Measurements from ENCODE around the gene UBASH3A.

Gene UBASH3A

DNA sequence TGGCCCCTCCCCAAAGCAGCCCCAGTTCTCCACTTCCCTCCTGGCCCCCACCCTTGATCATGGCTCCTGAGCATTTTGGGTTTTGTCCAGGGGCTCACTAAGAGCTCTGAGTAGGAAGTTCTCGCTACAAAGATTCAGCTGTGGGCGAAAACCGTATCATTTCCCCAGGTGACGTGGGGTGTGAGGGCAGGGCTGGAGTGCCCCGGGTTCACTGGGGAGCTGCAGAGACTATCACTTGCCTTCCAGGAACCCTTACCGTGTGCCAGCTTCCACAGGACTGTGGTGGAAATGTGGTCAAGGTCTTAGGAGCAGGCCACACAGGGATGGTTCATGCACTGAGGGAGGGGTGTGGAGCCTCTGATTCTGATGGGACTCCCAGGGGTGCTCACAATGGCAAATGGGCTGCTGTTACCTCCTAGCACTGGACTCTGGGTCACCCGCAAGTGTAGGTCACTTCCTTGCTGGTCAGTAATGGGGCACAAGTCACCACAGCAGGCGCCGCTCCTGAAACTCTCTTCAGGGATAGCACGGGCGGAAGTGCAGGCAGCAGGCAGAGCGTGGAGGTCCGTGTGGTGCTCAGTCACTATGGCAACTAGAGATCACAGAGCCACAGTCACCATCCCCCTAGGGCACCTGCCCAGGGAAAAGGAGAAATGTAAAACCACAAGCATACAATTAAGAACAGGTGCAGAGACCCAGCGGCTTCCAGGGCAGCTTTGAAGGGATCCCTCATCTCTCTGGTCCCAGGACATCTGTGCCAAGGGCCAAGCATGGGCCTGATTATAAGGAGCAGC is 56.9 kb downstream of the UBASH3A start:
- Histone ChIP-seq H3K79me1 (replicated peaks; ENCODE audit: low read length, poor library complexity, severe bottlenecking) (no peaks in the 10 kb centered on the region), H3K36me3 (ENCODE audit: control insufficient read depth in 1 of 2, insufficient read depth in 2 of 2, low read depth in 1 of 2, low read length in 2 of 2) (no peaks in the 10 kb centered on the region), H3K9me3 (ENCODE audit: control insufficient read depth, low read length) (no peaks in the 10 kb centered on the region), H2AFZ (ENCODE audit: low read depth, low read length) (no peak overlapping the region), H3K4ac (ENCODE audit: low read depth in 1 of 2, low read length in 2 of 2) (no peak overlapping the region), H2BK5ac (ENCODE audit: low read depth, low read length, poor library complexity, severe bottlenecking) (no peak overlapping the region), H2BK15ac (ENCODE audit: low read depth, poor library complexity, severe bottlenecking) (no peak overlapping the region), H2BK12ac (ENCODE audit: low read length in 2 of 2) (no peak overlapping the region), H3K4me3 (ENCODE audit: insufficient read depth in 1 of 2, low read depth in 1 of 2, low read length in 2 of 2) (no peak overlapping the region), H3K18ac (ENCODE audit: low read depth in 1 of 2, low read length in 2 of 2) (no peak overlapping the region), H3K14ac (ENCODE audit: low read length in 2 of 2) (no peak overlapping the region), H3K27ac (ENCODE audit: low read length, poor library complexity, severe bottlenecking) (no peak overlapping the region), H4K8ac (ENCODE audit: low read length) (no peak overlapping the region), H3K27me3 (ENCODE audit: control insufficient read depth in 1 of 2, insufficient read depth in 1 of 2, low read length in 2 of 2) (peaks cover 0 to 16% of the 10 kb centered on the region in 2 experiments), H4K91ac (ENCODE audit: low read length) (no peak overlapping the region), H2AK5ac (ENCODE audit: low read length, severe bottlenecking) (peak overlapping the region; percentile 69), H3K23ac (ENCODE audit: low read length in 2 of 2) (no peak overlapping the region), H3K9ac (ENCODE audit: low read length) (no peak overlapping the region), H2BK120ac (ENCODE audit: low read depth, low read length) (no peak overlapping the region), H3K4me1 (ENCODE audit: control insufficient read depth, insufficient read depth, low read depth, low read length) (peaks cover 30% of the 10 kb centered on the region), H3K4me2 (ENCODE audit: low read length, poor library complexity, severe bottlenecking) (no peak overlapping the region)
- 81% methylated on average over 14 of the region's 14 CpGs for WGBS
- no peak for DNase-seq

DNA sequence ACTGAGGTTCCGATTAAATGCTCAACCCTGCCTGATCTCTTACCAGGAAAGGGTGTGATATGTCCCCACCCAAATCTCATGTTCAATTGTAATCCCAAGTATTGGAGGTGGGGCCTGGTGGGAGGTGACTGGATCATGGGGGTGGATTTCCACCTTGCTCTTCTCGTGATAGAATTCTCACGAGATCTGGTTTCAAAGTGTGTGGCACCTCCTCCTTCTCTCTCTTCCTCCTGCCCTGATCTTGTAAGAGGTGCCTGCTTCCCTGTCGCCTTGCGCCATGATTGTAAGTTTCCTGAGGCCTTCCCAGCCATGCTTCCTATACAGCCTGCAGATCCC is 57.5 kb downstream of the UBASH3A start:
- Histone ChIP-seq H3K9me3 (ENCODE audit: control insufficient read depth, low read length) (no peaks in the 10 kb centered on the region), H3K9ac (ENCODE audit: low read length) (no peak overlapping the region)
- WGBS = 86% methylated on average over 5 of the region's 5 CpGs

DNA sequence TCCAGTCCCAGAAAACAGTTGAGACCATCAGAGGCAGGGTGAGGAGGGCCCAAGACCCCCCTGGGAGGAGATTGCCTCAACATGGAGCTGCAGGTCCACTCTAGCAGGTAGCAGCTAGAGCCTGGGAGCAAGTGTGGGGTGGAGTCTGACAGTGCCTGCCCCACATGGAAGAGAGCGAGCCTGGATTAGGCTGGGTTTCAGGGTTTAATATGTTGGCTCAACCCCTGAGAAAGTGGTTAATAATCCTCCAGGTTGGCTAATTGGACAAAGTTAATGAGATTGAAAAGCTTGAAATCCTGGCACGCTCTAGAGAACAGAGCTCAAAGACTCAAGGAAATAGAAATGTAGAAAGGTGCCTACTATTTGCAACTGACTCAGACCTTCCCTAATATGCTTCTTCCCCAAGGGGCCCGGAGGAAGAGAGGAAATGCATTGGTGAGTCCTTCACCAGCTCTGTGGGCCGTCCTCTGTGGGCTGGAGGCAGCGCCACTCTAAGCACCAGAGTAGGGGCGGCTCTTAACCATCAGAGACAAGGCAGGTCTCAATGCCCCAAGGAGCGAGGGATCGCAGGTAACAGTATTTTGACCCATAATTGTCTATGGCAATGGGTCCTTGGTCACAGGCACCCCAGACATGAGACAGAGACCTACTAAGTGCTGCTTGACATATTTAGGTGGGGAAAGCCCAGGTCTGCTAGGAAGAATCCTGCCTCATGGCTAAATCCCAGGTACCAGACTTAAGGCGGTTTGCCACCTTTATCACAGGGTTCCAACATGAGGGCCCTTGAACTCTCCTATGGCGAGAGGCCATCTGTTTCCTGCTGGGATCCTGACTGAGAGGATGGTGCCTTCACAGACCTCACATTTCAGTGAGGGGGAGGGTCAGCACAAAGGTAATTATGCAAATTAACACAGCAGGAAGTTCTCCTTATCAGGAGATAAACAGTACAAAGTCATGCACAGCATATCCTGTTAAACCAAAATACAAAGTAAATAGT is 58.5 kb downstream of the UBASH3A start:
- 84% methylated on average over 10 of the region's 10 CpGs for WGBS
- Histone ChIP-seq H3K14ac (ENCODE audit: low read length in 2 of 2) (no peak overlapping the region), H3K27ac (ENCODE audit: low read length, poor library complexity, severe bottlenecking) (peak overlapping the region; percentile 4), H2AK5ac (ENCODE audit: low read length, severe bottlenecking) (peak overlapping the region; percentile 73), H2BK5ac (ENCODE audit: low read depth, low read length, poor library complexity, severe bottlenecking) (no peak overlapping the region), H3K4me1 (ENCODE audit: control insufficient read depth, insufficient read depth, low read depth, low read length) (peaks cover 32% of the 10 kb centered on the region), H4K91ac (ENCODE audit: low read length) (no peak overlapping the region), H2BK120ac (ENCODE audit: low read depth, low read length) (no peak overlapping the region), H3K27me3 (ENCODE audit: control insufficient read depth in 1 of 2, insufficient read depth in 1 of 2, low read length in 2 of 2) (peaks cover 0 to 17% of the 10 kb centered on the region in 2 experiments), H3K9me3 (ENCODE audit: control insufficient read depth, low read length) (no peaks in the 10 kb centered on the region), H3K9ac (ENCODE audit: low read length) (no peak overlapping the region), H2BK15ac (ENCODE audit: low read depth, poor library complexity, severe bottlenecking) (no peak overlapping the region), H3K36me3 (ENCODE audit: control insufficient read depth in 1 of 2, insufficient read depth in 2 of 2, low read depth in 1 of 2, low read length in 2 of 2) (no peaks in the 10 kb centered on the region), H3K4me3 (ENCODE audit: insufficient read depth in 1 of 2, low read depth in 1 of 2, low read length in 2 of 2) (no peak overlapping the region), H3K79me1 (replicated peaks; ENCODE audit: low read length, poor library complexity, severe bottlenecking) (no peaks in the 10 kb centered on the region), H2BK12ac (ENCODE audit: low read length in 2 of 2) (no peak overlapping the region), H2AFZ (ENCODE audit: low read depth, low read length) (no peak overlapping the region), H3K23ac (ENCODE audit: low read length in 2 of 2) (no peak overlapping the region), H3K4ac (ENCODE audit: low read depth in 1 of 2, low read length in 2 of 2) (no peak overlapping the region), H4K8ac (ENCODE audit: low read length) (no peak overlapping the region), H3K18ac (ENCODE audit: low read depth in 1 of 2, low read length in 2 of 2) (no peak overlapping the region), H3K4me2 (ENCODE audit: low read length, poor library complexity, severe bottlenecking) (no peak overlapping the region)
- no peak for DNase-seq

More for the DNA sequence above, 57.5 kb downstream of the UBASH3A start:
- Histone ChIP-seq H3K14ac (ENCODE audit: low read length in 2 of 2) (no peak overlapping the region), H3K18ac (ENCODE audit: low read depth in 1 of 2, low read length in 2 of 2) (no peak overlapping the region), H2BK5ac (ENCODE audit: low read depth, low read length, poor library complexity, severe bottlenecking) (no peak overlapping the region), H3K4me2 (ENCODE audit: low read length, poor library complexity, severe bottlenecking) (no peak overlapping the region), H3K4ac (ENCODE audit: low read depth in 1 of 2, low read length in 2 of 2) (no peak overlapping the region), H3K4me1 (ENCODE audit: control insufficient read depth, insufficient read depth, low read depth, low read length) (peaks cover 33% of the 10 kb centered on the region), H2BK15ac (ENCODE audit: low read depth, poor library complexity, severe bottlenecking) (no peak overlapping the region), H3K79me1 (replicated peaks; ENCODE audit: low read length, poor library complexity, severe bottlenecking) (no peaks in the 10 kb centered on the region), H2BK12ac (ENCODE audit: low read length in 2 of 2) (no peak overlapping the region), H3K23ac (ENCODE audit: low read length in 2 of 2) (no peak overlapping the region), H3K36me3 (ENCODE audit: control insufficient read depth in 1 of 2, insufficient read depth in 2 of 2, low read depth in 1 of 2, low read length in 2 of 2) (no peaks in the 10 kb centered on the region), H2AK5ac (ENCODE audit: low read length, severe bottlenecking) (peak overlapping the region; percentile 57), H4K91ac (ENCODE audit: low read length) (no peak overlapping the region), H3K27me3 (ENCODE audit: control insufficient read depth in 1 of 2, insufficient read depth in 1 of 2, low read length in 2 of 2) (peaks cover 0 to 13% of the 10 kb centered on the region in 2 experiments), H2BK120ac (ENCODE audit: low read depth, low read length) (no peak overlapping the region), H3K27ac (ENCODE audit: low read length, poor library complexity, severe bottlenecking) (no peak overlapping the region), H4K8ac (ENCODE audit: low read length) (no peak overlapping the region), H3K4me3 (ENCODE audit: insufficient read depth in 1 of 2, low read depth in 1 of 2, low read length in 2 of 2) (no peak overlapping the region), H2AFZ (ENCODE audit: low read depth, low read length) (no peak overlapping the region)
- DNase-seq = no peak
